ENCODE measurements around the gene NDUFV2.

GRCh38 chr18:9069601-9070000 lies 32.9 kb upstream of the NDUFV2 start:
- TF ChIP-seq CTCF (IDR thresholded peaks at IDR 0.05): no peak
- TF ChIP-seq POLR2A (IDR thresholded peaks at IDR 0.05): no peak
